OCI-LY7 (cell line): ENCODE results near the gene ATP6AP1. TPM values are rescaled to one million over a fixed set of nuclear protein-coding genes. Genes with fewer than 3 reads are reported as not detected.
"Not testable (repeated sequence)": the region's sequence is repeated elsewhere in the genome, so short reads cannot be mapped to it uniquely, and the experiment has no call there.

ENCODE experiments used
- BruUV-seq: library from RNA; stranded (reverse); fragments of 400-500 nt; replicated peaks from 2 replicates; lab custom pipeline; 2021; lab: Mats Ljungman, UMichigan
- CTCF ChIA-PET: fragments of 300-600 bp; sonication (Branson Sonifier 250); formaldehyde crosslinking; loops from one replicate; lab custom pipeline; 2022; ENCODE audit warnings: antibody characterized with exemption; ENCODE audit not compliant: unreplicated experiment; lab: Charles Lee
- POLR2A ChIA-PET: fragments of 300-600 bp; sonication (Branson Sonifier 250); formaldehyde crosslinking; loops from one replicate; lab custom pipeline; 2022; ENCODE audit warnings: antibody characterized with exemption; lab: Charles Lee
- DNase-seq: peaks from one replicate; pipeline ENCODE4 v3.0.0-alpha.2; 2015; ENCODE audit warnings: low spot score
- H2AFZ ChIP-seq: fragments of 200-600 bp; sonication (generic), shearing (Covaris generic); 2 replicates; pipeline ENCODE4 v1.6.1; 2014; ENCODE audit warnings: mild to moderate bottlenecking, antibody characterized with exemption, low read length, moderate library complexity
- H3K27ac ChIP-seq: fragments of 200-600 bp; sonication (generic); 2 replicates; pipeline ENCODE4 v1.5.1; 2014; ENCODE audit warnings: mixed run types, low read depth, mild to moderate bottlenecking, moderate library complexity, low read length, inconsistent platforms; ENCODE audit not compliant: poor library complexity, severe bottlenecking
- H3K36me3 ChIP-seq: fragments of 200-600 bp; sonication (generic); 2 replicates; pipeline ENCODE4 v1.6.1; 2014; ENCODE audit warnings: mild to moderate bottlenecking, antibody characterized with exemption, low read length, moderate library complexity, mixed read lengths; ENCODE audit not compliant: insufficient read depth
- H3K4me1 ChIP-seq: fragments of 200-600 bp; sonication (generic); 2 replicates; pipeline ENCODE4 v1.5.1; 2014; ENCODE audit warnings: mild to moderate bottlenecking, low read length; ENCODE audit not compliant: insufficient read depth, poor library complexity, severe bottlenecking
- H3K4me2 ChIP-seq: fragments of 200-600 bp; sonication (generic); 2 replicates; pipeline ENCODE4 v1.6.1; 2014; ENCODE audit warnings: mild to moderate bottlenecking, low read length
- H3K4me3 ChIP-seq: fragments of 200-600 bp; sonication (generic); 2 replicates; pipeline ENCODE4 v1.5.1; 2014; ENCODE audit warnings: mild to moderate bottlenecking, low read depth, low read length; ENCODE audit not compliant: poor library complexity, severe bottlenecking
- H3K79me2 ChIP-seq: fragments of 200-600 bp; sonication (generic); 2 replicates; pipeline ENCODE4 v1.6.1; 2016; ENCODE audit warnings: low read depth, mild to moderate bottlenecking, low read length, moderate library complexity, mixed read lengths; ENCODE audit not compliant: insufficient read depth
- H3K9me2 ChIP-seq: fragments of 200-600 bp; sonication (generic); 2 replicates; pipeline ENCODE4 v1.6.1; 2016; ENCODE audit warnings: mild to moderate bottlenecking, low read length, mixed read lengths; ENCODE audit not compliant: insufficient read depth
- H3K9me3 ChIP-seq: fragments of 200-600 bp; sonication (generic); 2 replicates; pipeline ENCODE4 v1.6.1; 2014; ENCODE audit warnings: mild to moderate bottlenecking, mixed run types, low read length, mixed read lengths
- H4K20me1 ChIP-seq: fragments of 200-600 bp; sonication (generic); 2 replicates; pipeline ENCODE4 v1.6.1; 2014; ENCODE audit warnings: mild to moderate bottlenecking, antibody characterized with exemption, low read length, moderate library complexity, mixed read lengths; ENCODE audit not compliant: insufficient read depth
- EZH2phosphoT487 ChIP-seq: fragments of 200-600 bp; sonication (generic); IDR thresholded peaks from 2 replicates; pipeline ENCODE4 v1.6.1; 2018; ENCODE audit warnings: low read depth, borderline replicate concordance, mild to moderate bottlenecking, mixed run types, antibody characterized with exemption, low read length, moderate library complexity, mixed read lengths
- intact Hi-C: fragments of 100-400 bp; cut with micrococcal nuclease; formaldehyde crosslinking; loops from one replicate; pipeline ENCODE4 v1.10.0; 2022; ENCODE audit not compliant: unreplicated experiment
- total RNA-seq, 2 experiments: library from RNA; depleted of rRNA in 1 of 2; stranded (reverse); fragments of >200 nt in 1 of 2; shearing (Covaris generic) in 1 of 2; gene quantifications; 2 replicates each; pipeline ENCODE4 v1.2.3, GENCODE V29; 2014 to 2022
- TF ChIP-seq, protein P1 (sequence below): fragments of 200-600 bp; sonication (generic); conservative IDR thresholded peaks from 2 replicates; pipeline ENCODE4 v1.5.1; 2014; ENCODE audit warnings: mild to moderate bottlenecking, antibody characterized with exemption, low read length, moderate library complexity, mixed read lengths

The ATP6AP1 gene
- total RNA-seq, 2 experiments from 2014 or later: 26.4 to 39.5 TPM

DNA sequence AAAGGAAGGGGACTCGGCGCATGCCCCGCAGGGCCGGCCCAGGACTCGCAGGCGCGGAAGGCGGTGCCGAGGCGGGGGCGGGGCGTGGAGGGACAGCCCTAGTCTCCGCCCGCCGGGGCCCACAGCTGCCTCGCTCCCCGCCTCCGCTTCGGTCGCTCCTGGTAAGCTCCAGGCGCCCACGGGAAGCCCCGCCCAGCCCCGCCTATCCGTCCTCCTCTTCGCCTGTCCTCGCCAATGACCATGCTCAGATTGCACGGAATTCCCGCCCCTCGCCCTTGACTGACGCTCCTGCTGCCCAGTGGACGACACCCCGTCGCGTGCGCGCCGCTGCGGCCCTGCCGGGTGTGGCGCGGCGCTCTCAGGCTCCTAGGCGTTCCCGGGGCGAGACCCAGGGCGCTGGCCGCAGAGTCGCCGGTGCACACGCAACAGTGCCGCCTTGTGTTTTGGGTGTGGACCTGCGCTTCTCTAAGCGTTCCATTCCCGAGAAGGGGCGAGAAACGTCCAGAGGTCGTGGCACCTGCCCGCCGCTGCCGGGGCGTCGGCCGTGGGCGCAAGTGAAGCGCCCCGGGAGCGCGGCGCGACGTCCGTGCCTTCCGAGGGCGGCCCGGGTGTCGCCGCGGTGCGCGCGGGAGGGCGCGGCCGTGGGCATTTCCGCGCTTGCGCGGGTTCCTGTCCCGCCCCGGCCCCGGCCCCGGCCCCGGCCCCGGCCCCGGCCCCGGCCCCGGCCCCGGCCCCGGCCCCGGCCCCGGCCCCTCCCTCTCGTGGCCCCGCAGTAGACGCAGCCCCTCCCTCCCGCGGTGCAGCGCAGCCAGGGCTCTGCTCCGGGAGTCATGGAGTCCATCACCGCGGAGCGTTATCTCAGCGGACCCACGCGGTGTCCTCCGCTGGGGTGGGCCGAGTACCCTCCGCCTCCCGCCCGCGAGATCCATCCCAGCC lies 38.4 kb upstream of the ATP6AP1 start:
- H2AFZ ChIP-seq, H3K9me2 ChIP-seq, H3K4me1 ChIP-seq, H3K79me2 ChIP-seq, intact Hi-C loops, H3K27ac ChIP-seq, H4K20me1 ChIP-seq, BruUV-seq, POLR2A ChIA-PET, H3K4me2 ChIP-seq, CTCF ChIA-PET, H3K9me3 ChIP-seq, DNase-seq, H3K36me3 ChIP-seq: not testable (repeated sequence)
- peak overlapping the region; percentile 31 for H3K4me3 ChIP-seq

DNA sequence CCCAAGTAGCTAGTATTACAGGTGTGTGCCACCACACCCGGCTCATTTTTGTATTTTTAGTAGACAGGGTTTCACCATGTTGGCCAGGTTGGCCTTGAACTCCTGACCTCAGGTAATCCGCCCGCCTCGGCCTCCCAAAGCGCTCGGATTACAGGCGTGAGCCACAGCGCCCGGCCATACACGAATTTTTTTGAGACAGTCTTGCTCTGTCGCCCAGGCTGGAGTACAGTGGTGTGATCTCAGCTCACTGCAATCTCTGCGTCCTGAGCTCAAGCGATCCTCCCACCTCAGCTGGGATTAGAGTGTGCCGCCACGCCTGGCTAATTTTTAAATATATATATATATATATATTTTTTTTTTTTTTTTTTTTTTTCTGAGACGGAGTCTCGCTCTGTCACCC lies 32.1 kb upstream of the ATP6AP1 start:
- CTCF ChIA-PET: not testable (repeated sequence)

DNA sequence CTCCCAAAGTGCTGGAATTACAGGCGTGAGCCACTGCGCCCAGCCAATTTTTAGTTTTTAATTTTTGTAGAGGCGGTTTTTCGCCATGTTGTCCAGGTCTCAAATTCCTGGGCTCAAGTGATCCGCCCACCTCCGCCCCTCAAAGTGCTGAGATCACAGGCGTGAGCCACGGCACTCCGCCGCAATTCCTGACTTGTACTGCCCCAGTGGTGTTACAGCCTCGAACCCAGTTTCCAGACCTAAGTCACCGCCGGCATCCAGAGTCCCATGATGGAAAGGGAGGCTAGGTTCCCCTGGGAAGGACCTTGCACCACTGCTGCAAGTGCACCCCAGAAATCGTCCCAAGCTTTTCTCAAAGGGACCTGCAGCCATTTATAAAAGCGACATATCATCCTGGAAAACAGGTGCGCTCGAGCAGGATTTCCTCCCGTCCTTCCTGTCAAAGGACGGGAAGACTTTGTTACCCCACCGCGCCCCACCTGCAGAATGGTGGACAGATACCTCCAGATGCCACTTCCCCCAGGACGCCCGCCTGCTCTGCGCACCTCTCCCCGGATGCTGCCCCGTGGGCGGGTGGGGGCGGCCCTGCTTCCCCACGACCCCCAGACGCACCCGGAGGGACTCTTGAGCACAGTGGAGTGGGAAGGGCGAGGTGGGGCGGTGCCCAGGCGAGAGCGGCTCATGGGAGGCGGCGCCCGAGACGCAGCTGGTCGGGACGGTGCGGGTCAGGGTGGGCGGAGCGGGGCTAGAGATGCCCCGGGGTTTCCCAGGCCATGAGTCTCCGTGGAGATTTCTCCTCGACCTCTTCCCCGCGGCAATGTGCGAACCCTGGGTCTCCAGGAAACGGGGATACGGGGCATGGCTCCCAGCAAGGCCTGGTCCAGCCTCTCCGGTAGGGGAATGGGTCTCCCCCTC lies 31.2 kb upstream of the ATP6AP1 start:
- Histone ChIP-seq H3K9me2 (no peaks in the 10 kb centered on the region), H4K20me1 (no peaks in the 10 kb centered on the region), H3K36me3 (peaks cover 38% of the 10 kb centered on the region), H3K4me2 (peak overlapping the region; percentile 89), H3K4me1 (peaks cover 9% of the 10 kb centered on the region), H2AFZ (peak overlapping the region; percentile 60; the same call in 1 of the 2 replicates), H3K9me3 (no peaks in the 10 kb centered on the region), H3K4me3 (peak overlapping the region; percentile 86), H3K79me2 (peaks cover 13% of the 10 kb centered on the region; the same call in 1 of the 2 replicates), H3K27ac (peak overlapping the region; percentile 90)
- TF ChIP-seq, protein P1, sequence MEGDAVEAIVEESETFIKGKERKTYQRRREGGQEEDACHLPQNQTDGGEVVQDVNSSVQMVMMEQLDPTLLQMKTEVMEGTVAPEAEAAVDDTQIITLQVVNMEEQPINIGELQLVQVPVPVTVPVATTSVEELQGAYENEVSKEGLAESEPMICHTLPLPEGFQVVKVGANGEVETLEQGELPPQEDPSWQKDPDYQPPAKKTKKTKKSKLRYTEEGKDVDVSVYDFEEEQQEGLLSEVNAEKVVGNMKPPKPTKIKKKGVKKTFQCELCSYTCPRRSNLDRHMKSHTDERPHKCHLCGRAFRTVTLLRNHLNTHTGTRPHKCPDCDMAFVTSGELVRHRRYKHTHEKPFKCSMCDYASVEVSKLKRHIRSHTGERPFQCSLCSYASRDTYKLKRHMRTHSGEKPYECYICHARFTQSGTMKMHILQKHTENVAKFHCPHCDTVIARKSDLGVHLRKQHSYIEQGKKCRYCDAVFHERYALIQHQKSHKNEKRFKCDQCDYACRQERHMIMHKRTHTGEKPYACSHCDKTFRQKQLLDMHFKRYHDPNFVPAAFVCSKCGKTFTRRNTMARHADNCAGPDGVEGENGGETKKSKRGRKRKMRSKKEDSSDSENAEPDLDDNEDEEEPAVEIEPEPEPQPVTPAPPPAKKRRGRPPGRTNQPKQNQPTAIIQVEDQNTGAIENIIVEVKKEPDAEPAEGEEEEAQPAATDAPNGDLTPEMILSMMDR: no peak
- no peak for TF ChIP-seq EZH2phosphoT487
- no TSS peak for BruUV-seq
- CTCF ChIA-PET: no interaction called here
- peak; percentile 61 for DNase-seq
- intact Hi-C loops: no loop called here
- POLR2A ChIA-PET: interaction anchor here (0.7 to 1.5 kb wide), 2 partner anchors 71 to 77 kb away, joined by 3 read pairs; no protein-coding TSS in a partner anchor

More for the DNA sequence above, 32.1 kb upstream of the ATP6AP1 start:
- intact Hi-C loops, H2AFZ ChIP-seq, H3K9me2 ChIP-seq, BruUV-seq, H3K4me2 ChIP-seq, H3K9me3 ChIP-seq, H4K20me1 ChIP-seq, H3K4me1 ChIP-seq, H3K4me3 ChIP-seq, DNase-seq, H3K27ac ChIP-seq: not testable (repeated sequence)
- H3K36me3 ChIP-seq: peaks cover 31% of the 10 kb centered on the region
- peaks cover 13% of the 10 kb centered on the region; the same call in 1 of the 2 replicates for H3K79me2 ChIP-seq
- POLR2A ChIA-PET: interaction anchor here (0.7 kb wide), 1 partner anchor 78 kb away, joined by 3 read pairs; no protein-coding TSS in a partner anchor
